Measurements from ENCODE around the gene FXN.

GRCh38 chr9:69018737-69019136 lies 16.8 kb upstream of the FXN start:
- TF ChIP-seq POLR2A (IDR thresholded peaks at IDR 0.05) (no peak), CTCF (IDR thresholded peaks at IDR 0.05 in 8 of 11, conservative IDR thresholded peaks at IDR 0.05 in 3 of 11) (no peak), POLR2AphosphoS5 (IDR thresholded peaks at IDR 0.05) (no peak)
